HepG2 (cell line): ENCODE data around the gene MAFF. TPM values are rescaled to one million over a fixed set of nuclear protein-coding genes. Genes with fewer than 3 reads are reported as not detected.
A peak's percentile ranks its signal among the peaks of the same experiment; 100 is the strongest.

ENCODE experiments used
- CENPBD1 ChIP-seq: sonication (generic); formaldehyde crosslinking; IDR thresholded peaks from 2 replicates; pipeline ENCODE4 v1.8.0; 2022; ENCODE audit warnings: missing genetic modification reagents, low read depth, mild to moderate bottlenecking, borderline replicate concordance
- CREB1 ChIP-seq, 2 experiments: fragments of 450-650 bp in 1 of 2; IDR thresholded peaks; 2 replicates each; pipeline ENCODE4 v1.6.1; 2016 to 2017; ENCODE audit warnings: control low read depth in 1 of 2, mild to moderate bottlenecking in 1 of 2, missing compliant biosample characterization in 1 of 2, missing genetic modification characterization in 1 of 2
- FOXO4 ChIP-seq: sonication (generic); formaldehyde crosslinking; conservative IDR thresholded peaks from 2 replicates; pipeline ENCODE4 v1.8.1; 2023; ENCODE audit warnings: missing genetic modification reagents
- GLMP ChIP-seq: sonication (generic); formaldehyde crosslinking; IDR thresholded peaks from 2 replicates; pipeline ENCODE4 v1.9.0; 2021; ENCODE audit warnings: missing genetic modification reagents, mild to moderate bottlenecking, borderline replicate concordance
- HMGA1 ChIP-seq: sonication (generic); formaldehyde crosslinking; conservative IDR thresholded peaks from 2 replicates; pipeline ENCODE4 v1.4.0; 2020; ENCODE audit warnings: missing genetic modification reagents
- HOXA3 ChIP-seq: sonication (generic); formaldehyde crosslinking; IDR thresholded peaks from 2 replicates; pipeline ENCODE4 v1.5.0; 2020; ENCODE audit warnings: missing genetic modification reagents
- JUND ChIP-seq: sonication (generic); formaldehyde crosslinking; IDR thresholded peaks from 2 replicates; pipeline ENCODE4 v1.8.0; 2022; ENCODE audit warnings: mild to moderate bottlenecking, missing genetic modification reagents
- KLF16 ChIP-seq, 2 experiments: sonication (generic) in 1 of 2; formaldehyde crosslinking in 1 of 2; IDR thresholded peaks; 2 replicates each; pipeline versions ENCODE4 v1.6.1 to v1.8.0; 2016 to 2023; ENCODE audit warnings: missing genetic modification reagents in 2 of 2, missing compliant biosample characterization in 1 of 2
- NFE2 ChIP-seq: sonication (generic); formaldehyde crosslinking; IDR thresholded peaks from 2 replicates; pipeline ENCODE4 v1.4.0; 2020; ENCODE audit warnings: missing genetic modification reagents
- PHF21A ChIP-seq: sonication (generic); formaldehyde crosslinking; IDR thresholded peaks from 2 replicates; pipeline ENCODE4 v1.5.0; 2020; ENCODE audit warnings: mild to moderate bottlenecking, missing genetic modification reagents
- RELA ChIP-seq: sonication (generic); formaldehyde crosslinking; IDR thresholded peaks from 2 replicates; pipeline ENCODE4 v1.4.0; 2020; ENCODE audit warnings: missing genetic modification reagents
- REST ChIP-seq, 2 experiments: IDR thresholded peaks; 2 replicates each; pipeline ENCODE4 v1.6.1; 2011 to 2012; ENCODE audit warnings: low read length in 2 of 2, borderline replicate concordance in 1 of 2, low read depth in 1 of 2, mild to moderate bottlenecking in 1 of 2, moderate library complexity in 1 of 2
- SIX4 ChIP-seq: sonication (generic); formaldehyde crosslinking; IDR thresholded peaks from 2 replicates; pipeline ENCODE4 v1.4.0; 2020; ENCODE audit warnings: missing genetic modification reagents
- ZBTB25 ChIP-seq: IDR thresholded peaks from 2 replicates; pipeline ENCODE4 v1.6.1; 2018; ENCODE audit warnings: missing genetic modification reagents
- ZNF768 ChIP-seq: sonication (generic); formaldehyde crosslinking; IDR thresholded peaks from 2 replicates; pipeline ENCODE4 v1.4.0; 2020; ENCODE audit warnings: missing genetic modification reagents
- ZNF800 ChIP-seq: sonication (generic); formaldehyde crosslinking; IDR thresholded peaks from 2 replicates; pipeline ENCODE4 v1.4.0; 2020; ENCODE audit warnings: missing genetic modification reagents
- ZZZ3 ChIP-seq: sonication (generic); formaldehyde crosslinking; IDR thresholded peaks from 2 replicates; pipeline ENCODE4 v1.4.0; 2020; ENCODE audit warnings: missing genetic modification reagents, mild to moderate bottlenecking, borderline replicate concordance
- polyA plus RNA-seq, 8 experiments: library from polyadenylated mRNA; depleted of rRNA in 3 of 8; stranded (reverse) in 7 of 8; unstranded in 1 of 8; fragments of >200 nt; fragmentation: Illumina TruSeq in 4 of 8; extraction: Trizol in 4 of 8; gene quantifications; 2 replicates each; pipeline versions ENCODE4 v1.2.1 to v1.2.3, GENCODE V29; 2011 to 2016; ENCODE audit warnings: low read depth in 4 of 8, missing spikeins in 1 of 8, mixed read lengths in 1 of 8; ENCODE audit not compliant: insufficient read depth in 1 of 8
- total RNA-seq, 5 experiments: library from RNA; depleted of rRNA; stranded (reverse); fragments of >200 nt; fragmentation: Illumina TruSeq; extraction: Trizol; gene quantifications; 2 replicates each; pipeline ENCODE4 v1.2.3, GENCODE V29; 2016; ENCODE audit warnings: low read depth in 1 of 5

Gene MAFF
- total and polyA plus RNA-seq, 2 of the 13 experiments (the other 11 are each of a cell fraction or from before 2014, with no cell fraction given) = 5.4 to 14.3 TPM

GRCh38 chr22:38201711-38202436 lies at the start of gene MAFF (continued):
- TF ChIP-seq ZNF800 (CRISPR knock-in tag) = 0 out of 2 replicates have a peak, but pooled peaks have one; percentile 42
- no peak for TF ChIP-seq CENPBD1 (CRISPR knock-in tag)
- TF ChIP-seq SIX4 (CRISPR knock-in tag) = 0 out of 2 replicates have a peak, but pooled peaks have one; percentile 4
- TF ChIP-seq RELA (CRISPR knock-in tag) = no peak
- TF ChIP-seq FOXO4 = no peak
- TF ChIP-seq GLMP (CRISPR knock-in tag) = no peak
- TF ChIP-seq CREB1 (IDR thresholded peaks at IDR 0.05) = peak; percentile 99
- 0 out of 2 replicates have a peak, but pooled peaks have one; percentile 15 for TF ChIP-seq CREB1 (CRISPR knock-in tag; IDR thresholded peaks at IDR 0.05)
- peak in 1 of 2 experiments; percentile 83; a peak in 1 of 4 replicates for TF ChIP-seq KLF16 (CRISPR knock-in tag; IDR thresholded peaks at IDR 0.05)
- TF ChIP-seq ZZZ3 (CRISPR knock-in tag) = peak; percentile 12; the same call in 1 of the 2 replicates
- TF ChIP-seq REST (IDR thresholded peaks at IDR 0.05; ENCODE audit: borderline replicate concordance in 1 of 2, low read depth in 1 of 2, low read length in 2 of 2) = 0 out of 4 replicates have a peak, but pooled peaks of 1 of the 2 experiments have one; percentile 20
- TF ChIP-seq HMGA1 (CRISPR knock-in tag) = no peak
- peak; percentile 45; the same call in 1 of the 2 replicates for TF ChIP-seq ZBTB25 (CRISPR knock-in tag)
- peak; percentile 74 for TF ChIP-seq JUND (CRISPR knock-in tag)
- TF ChIP-seq NFE2 (CRISPR knock-in tag) = no peak
- TF ChIP-seq ZNF768 (CRISPR knock-in tag) = peak; percentile 61; the same call in 1 of the 2 replicates
- TF ChIP-seq PHF21A (CRISPR knock-in tag) = 0 out of 2 replicates have a peak, but pooled peaks have one; percentile 1
- TF ChIP-seq HOXA3 = peak; percentile 45; the same call in 1 of the 2 replicates
